ENCODE results near the gene PLA2G10. TPM values are rescaled to one million over a fixed set of nuclear protein-coding genes. Genes with fewer than 3 reads are reported as not detected.

The PLA2G10 gene
- total and polyA plus RNA-seq, 9 of the 15 experiments (the other 6 are each of a cell fraction or from before 2014, with no cell fraction given), result not detected

DNA sequence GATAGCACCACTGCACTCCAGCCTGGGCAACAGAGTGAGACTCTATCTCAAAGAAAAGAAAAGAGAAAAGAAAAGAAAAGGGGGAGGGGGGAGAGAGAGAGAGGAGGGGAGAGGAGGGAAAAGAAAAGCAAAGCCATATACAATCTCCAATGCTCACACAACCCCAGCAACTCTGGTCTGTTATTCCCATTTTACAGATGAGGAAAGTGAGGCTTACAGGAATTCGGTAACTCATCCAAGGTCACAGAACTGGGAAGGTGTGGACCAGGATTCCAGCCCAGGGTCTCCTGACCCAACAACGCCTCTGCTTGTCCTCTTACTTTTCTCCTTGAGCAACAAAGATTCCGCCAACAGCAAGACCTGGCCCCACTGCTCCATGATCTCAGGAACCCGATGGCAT is 13.0 kb downstream of the PLA2G10 start:
- intact Hi-C loops (cut with micrococcal nuclease), result no loop called here
- no peak overlapping the region for H2AFZ ChIP-seq (ENCODE audit: low read depth, low read length)
- TF ChIP-seq, protein P1, sequence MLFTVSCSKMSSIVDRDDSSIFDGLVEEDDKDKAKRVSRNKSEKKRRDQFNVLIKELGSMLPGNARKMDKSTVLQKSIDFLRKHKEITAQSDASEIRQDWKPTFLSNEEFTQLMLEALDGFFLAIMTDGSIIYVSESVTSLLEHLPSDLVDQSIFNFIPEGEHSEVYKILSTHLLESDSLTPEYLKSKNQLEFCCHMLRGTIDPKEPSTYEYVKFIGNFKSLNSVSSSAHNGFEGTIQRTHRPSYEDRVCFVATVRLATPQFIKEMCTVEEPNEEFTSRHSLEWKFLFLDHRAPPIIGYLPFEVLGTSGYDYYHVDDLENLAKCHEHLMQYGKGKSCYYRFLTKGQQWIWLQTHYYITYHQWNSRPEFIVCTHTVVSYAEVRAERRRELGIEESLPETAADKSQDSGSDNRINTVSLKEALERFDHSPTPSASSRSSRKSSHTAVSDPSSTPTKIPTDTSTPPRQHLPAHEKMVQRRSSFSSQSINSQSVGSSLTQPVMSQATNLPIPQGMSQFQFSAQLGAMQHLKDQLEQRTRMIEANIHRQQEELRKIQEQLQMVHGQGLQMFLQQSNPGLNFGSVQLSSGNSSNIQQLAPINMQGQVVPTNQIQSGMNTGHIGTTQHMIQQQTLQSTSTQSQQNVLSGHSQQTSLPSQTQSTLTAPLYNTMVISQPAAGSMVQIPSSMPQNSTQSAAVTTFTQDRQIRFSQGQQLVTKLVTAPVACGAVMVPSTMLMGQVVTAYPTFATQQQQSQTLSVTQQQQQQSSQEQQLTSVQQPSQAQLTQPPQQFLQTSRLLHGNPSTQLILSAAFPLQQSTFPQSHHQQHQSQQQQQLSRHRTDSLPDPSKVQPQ (CRISPR knock-in tag; IDR thresholded peaks at IDR 0.05; ENCODE audit: borderline replicate concordance), result no peak
- TF ChIP-seq BCOR (IDR thresholded peaks at IDR 0.05) (peak; percentile 72; the same call in 1 of the 2 replicates), ZC3H4 (CRISPR knock-in tag; IDR thresholded peaks at IDR 0.05; ENCODE audit: borderline replicate concordance) (no peak), RAD51 (IDR thresholded peaks at IDR 0.05; ENCODE audit: borderline replicate concordance, low read depth) (no peak), KDM1A (IDR thresholded peaks at IDR 0.05) (0 out of 4 replicates have a peak, but pooled peaks of 1 of the 2 experiments have one; percentile 11), RBM25 (IDR thresholded peaks at IDR 0.05; ENCODE audit: low read depth, low read length, severe bottlenecking) (peak; percentile 86), KLF13 (tag; IDR thresholded peaks at IDR 0.05; ENCODE audit: borderline replicate concordance, low read depth) (no peak), GATAD2B (IDR thresholded peaks at IDR 0.05; ENCODE audit: borderline replicate concordance) (no peak)
- no peak overlapping the region for H3K9ac ChIP-seq (ENCODE audit: insufficient read depth in 1 of 2, low read depth in 2 of 2, low read length in 2 of 2)
- H3K4me2 ChIP-seq (ENCODE audit: insufficient read depth, low read length), result no peak overlapping the region
- H4K20me1 ChIP-seq (replicated peaks; ENCODE audit: control insufficient read depth, insufficient read depth, low read length), result no peaks in the 10 kb centered on the region
- FAIRE-seq, result no peak
- H3K4me1 ChIP-seq (replicated peaks in 1 of 2; ENCODE audit: control insufficient read depth in 2 of 2, insufficient read depth in 2 of 2, low read length in 2 of 2), result no peaks in the 10 kb centered on the region; a peak in 1 of 5 replicates
- ChIA-PET CTCF (ENCODE audit: low intra/inter-chr PET ratio) (no interaction called here), POLR2A (no interaction called here)
- DNase-seq (ENCODE audit: extremely low read depth in 1 of 4, low spot score in 3 of 4), result no peak
- no peak overlapping the region for H3K27ac ChIP-seq (ENCODE audit: extremely low read depth, low read depth, low read length)
- no peaks in the 10 kb centered on the region for H3K9me1 ChIP-seq (ENCODE audit: control insufficient read depth, insufficient read depth, low read length)
- no peak for ATAC-seq
- H3K9me3 ChIP-seq (replicated peaks; ENCODE audit: control insufficient read depth, insufficient read depth, low read depth, low read length), result no peaks in the 10 kb centered on the region
- no peaks in the 10 kb centered on the region for H3K79me2 ChIP-seq (ENCODE audit: control insufficient read depth, insufficient read depth, low read length)
- no TSS peak for BruUV-seq (replicated peaks)
- in situ Hi-C loops (cut with MboI), result loop anchor here (5.0 kb wide), 1 partner anchor 56 kb away; no protein-coding TSS in a partner anchor
- no peaks in the 10 kb centered on the region for H3K36me3 ChIP-seq (ENCODE audit: control insufficient read depth, insufficient read depth, low read length)
- WGBS (ENCODE audit: insufficient coverage, low coverage, missing lambda C conversion rate), result 15% methylated on average over 4 of the region's 4 CpGs
- H3K4me3 ChIP-seq, result no peak overlapping the region
- H3K27me3 ChIP-seq (ENCODE audit: control insufficient read depth in 2 of 2, insufficient read depth in 2 of 2, low read length in 2 of 2), result peaks cover 2 to 24% of the 10 kb centered on the region in 2 experiments; a peak in 3 of 5 replicates
